GM12891 (cell line): ENCODE data around the gene C11orf68.

Experiments
- POLR2A ChIP-seq: IDR thresholded peaks from 2 replicates; pipeline ENCODE4 v1.6.1; 2011; ENCODE audit warnings: low read depth, low read length, control low read depth
- POLR2AphosphoS5 ChIP-seq: IDR thresholded peaks from 2 replicates; pipeline ENCODE4 v1.6.1; 2011; ENCODE audit warnings: low read depth, low read length, control low read depth
- SPI1 ChIP-seq: IDR thresholded peaks from 2 replicates; pipeline ENCODE4 v1.6.1; 2011; ENCODE audit warnings: low read depth, low read length, control low read depth

DNA sequence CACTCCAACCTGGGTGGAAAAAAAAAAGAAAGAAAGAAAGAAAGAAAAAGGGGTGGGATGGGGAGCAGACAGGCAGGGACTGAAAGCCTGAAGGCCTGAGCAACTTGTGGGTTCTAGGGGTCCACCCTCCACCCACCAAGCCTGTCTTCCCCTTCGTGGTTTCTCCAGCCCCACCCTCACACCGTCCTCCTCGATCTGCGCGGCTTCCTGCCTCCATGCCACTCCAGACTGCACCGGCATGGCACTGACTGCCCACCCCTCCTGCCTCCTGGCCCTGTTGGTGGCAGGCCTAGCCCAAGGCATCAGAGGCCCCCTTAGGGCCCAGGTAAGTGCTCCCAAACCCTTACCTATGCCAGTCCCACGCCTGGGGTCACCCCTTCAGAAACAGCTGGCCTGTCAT, 39.2 kb downstream of the C11orf68 start, which contains the start of gene CTSW:
- TF ChIP-seq POLR2A, result no peak
- TF ChIP-seq SPI1, result no peak
- no peak for TF ChIP-seq POLR2AphosphoS5
